NCI-H345 treated with DMSO at 0.1 percent for 48 hours (cell line): ENCODE results near the gene GDA.

Experiments
- DNase-seq: peaks from one replicate; lab custom pipeline; 2025; ENCODE audit not compliant: unreplicated experiment; lab: John Stamatoyannopoulos, UW

Gene GDA

DNA sequence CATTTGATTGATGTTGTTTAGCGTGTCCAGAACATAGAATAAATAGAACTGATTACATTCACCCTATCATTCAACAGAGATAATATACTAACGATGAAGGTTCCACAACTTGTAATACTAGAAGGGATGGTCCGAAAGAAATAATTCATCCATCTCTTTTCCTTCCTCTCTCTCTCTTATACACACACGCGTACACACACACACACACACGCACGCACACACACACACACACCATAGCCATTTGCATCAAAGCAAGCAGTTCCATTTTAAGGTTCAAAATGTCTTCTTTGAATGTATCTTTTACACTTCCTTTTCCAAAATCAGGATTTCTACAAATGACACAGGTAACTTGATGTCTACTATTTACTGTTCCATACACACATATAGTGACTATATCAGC lies 887 bp downstream of the GDA start:
- no peak for DNase-seq

DNA sequence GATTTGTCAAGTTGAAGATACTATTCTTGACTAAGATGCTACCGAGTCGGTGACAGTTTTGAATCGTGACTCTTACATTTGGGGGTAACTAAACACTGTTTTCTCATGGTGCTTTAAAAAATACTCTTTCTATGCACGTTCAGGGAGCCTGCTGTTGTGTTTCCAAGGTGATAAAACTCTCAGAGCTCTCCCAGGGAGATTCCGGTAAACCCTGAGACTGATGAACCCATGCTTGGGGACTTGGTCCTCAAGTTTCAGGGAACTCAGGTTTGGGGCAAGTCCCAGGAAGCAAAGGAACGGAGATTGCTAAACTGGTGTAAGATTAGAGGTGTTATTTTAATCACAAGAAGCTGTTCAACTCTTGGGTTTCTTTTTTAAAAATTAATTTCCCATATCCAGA lies 1.4 kb downstream of the GDA start:
- DNase-seq = no peak

- no peak for DNase-seq
These were observed 1.9 kb downstream of the GDA start for GRCh38 chr9:72151104-72151503.

DNA sequence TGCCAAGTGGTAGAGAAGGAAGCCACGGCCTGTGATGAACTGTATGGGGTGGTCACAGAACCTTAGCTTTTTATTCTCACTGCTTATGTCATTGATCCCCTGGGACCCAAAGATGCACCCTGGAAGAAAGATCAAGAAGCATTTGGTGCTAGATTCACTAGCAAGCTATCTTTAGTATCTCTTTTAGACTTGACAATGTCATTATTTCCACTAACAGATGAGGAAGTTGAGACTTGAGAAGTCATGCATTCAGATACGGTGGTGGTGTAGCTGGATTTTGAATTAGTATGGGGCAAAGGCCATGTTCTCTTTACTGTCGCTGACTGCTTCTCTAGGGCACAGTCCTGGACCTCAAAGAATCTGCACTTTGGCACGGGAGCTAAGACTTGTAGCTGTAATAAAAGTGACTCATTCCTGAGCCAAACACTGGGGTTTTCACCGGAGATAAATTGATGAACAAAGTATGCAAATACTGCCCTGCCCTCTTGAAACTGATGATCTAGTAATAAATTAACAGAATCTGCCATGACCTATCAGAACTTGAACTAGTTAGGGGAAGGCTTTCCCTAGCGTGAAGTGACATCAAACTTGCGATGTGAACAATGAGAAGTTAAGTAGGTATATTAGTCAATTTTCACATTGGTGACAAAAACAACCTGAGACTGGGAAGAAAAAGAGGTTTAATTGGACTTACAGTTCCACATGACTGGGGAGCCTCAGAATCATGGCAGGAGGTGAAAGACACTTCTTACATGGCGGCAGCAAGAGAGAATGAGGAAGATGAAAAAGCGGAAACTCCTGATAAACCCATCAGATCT lies 5.4 kb downstream of the GDA start:
- no peak for DNase-seq

GRCh38 chr9:72155301-72155700 lies 6.1 kb downstream of the GDA start:
- DNase-seq = no peak

GRCh38 chr9:72156586-72156985 lies 7.3 kb downstream of the GDA start:
- no peak for DNase-seq

DNA sequence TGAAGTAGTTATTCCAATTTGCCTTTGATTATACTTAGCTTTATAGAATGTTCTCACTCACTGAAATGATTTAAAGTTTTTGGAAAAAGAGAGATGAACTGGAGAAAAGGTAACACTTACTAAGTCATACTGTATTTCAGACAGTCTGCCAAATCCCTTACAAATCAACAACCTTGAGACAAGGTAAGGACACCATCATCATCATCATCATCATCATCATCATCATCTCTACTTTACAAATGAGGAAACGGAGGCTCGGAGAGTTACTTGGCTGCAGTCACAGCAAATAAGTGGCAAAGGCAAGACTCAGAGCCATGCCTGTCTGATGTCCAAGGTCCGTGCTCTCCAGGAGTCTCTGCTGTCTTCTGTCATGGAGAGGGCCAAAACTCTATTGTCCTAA lies 9.4 kb downstream of the GDA start:
- no peak for DNase-seq

DNA sequence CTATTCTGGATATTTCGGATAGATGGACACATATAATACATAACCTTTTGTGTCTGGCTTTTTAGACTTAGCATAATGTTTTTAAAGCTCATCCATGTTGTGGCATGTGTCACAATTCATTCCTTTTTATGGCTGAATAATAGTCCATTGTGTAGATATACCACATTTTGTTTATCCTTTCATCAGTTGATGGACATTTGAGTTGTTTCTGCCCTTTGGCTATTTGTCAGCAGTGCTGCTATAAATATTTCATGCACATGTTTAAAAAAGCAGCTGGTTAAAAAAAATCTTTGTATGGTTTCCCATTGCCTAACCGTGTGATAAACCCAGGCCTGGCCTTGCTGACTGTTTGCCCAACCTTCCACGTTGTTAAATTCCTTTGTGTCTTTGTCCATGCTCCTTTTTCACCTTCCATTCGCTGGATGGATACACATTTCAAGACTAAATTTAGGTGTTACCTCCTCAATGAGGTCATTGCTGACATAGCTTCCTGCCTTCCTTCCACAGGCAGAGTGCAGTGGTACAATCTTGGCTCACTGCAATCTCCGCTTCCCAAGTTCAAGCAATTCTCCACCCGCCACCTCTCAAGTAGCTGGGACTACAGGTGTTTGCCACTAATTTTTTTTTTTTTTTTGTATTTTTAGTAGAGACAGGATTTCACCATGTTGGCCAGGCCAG lies 11.3 kb downstream of the GDA start:
- no peak for DNase-seq

- no peak for DNase-seq
These were observed 16.1 kb downstream of the GDA start for GRCh38 chr9:72165326-72165725.

DNA sequence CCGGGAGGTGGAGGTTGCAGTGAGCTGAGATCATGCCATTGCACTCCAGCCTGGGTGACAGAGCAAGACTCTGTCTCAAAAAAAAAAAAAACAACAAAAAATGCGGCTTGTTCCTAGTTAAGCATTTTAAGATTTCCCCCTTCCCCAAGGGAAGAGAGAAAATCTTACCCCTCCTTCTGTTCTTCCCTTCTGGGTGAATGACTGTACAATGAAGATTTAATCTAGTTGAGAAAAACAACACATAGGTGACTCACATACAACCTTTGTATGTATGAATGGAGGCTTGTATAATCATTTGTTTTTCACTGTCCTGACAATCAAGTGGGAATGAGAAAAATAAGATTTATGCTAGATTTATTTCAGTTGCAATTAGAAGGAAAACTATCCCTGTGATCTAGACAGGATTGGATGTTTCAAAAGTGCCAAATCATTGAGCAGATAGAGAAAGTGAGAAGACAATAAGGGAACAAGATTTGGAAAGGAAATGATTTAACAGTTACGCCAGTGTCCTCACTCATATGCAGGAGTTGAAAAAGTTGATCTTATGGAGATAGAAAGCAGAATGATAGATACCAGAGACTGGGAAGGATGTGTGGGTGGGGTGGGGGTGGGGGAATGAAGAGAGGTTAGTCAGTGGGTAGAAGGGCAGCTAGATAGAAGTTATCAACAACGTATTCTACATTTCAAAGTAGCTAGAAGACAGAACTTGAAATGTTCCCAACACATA lies 16.7 kb downstream of the GDA start:
- DNase-seq = no peak

- no peak for DNase-seq
These were observed 18.8 kb downstream of the GDA start for GRCh38 chr9:72168075-72168474.

DNA sequence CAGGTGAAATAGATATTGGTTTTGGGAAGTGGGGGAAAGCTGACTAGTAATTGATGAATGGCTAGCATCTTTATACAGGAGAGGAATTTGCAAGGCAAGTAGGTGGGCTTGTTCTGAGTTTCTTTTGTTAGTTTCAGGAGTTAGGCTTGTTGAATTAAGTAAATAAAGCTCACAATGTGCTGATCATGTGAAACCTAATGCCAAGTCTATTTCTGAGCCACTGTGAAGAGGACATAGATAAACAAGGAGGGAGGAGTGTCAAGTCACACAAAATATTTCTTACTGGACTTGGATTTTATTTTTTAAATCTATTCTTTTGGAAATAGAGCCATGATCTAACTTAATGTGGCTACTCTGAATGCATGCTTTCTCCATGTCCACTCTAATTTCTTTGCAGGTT lies 19.9 kb downstream of the GDA start:
- DNase-seq = no peak

GRCh38 chr9:72173080-72173479 lies 23.8 kb downstream of the GDA start:
- no peak for DNase-seq

- DNase-seq = no peak
These were observed 36.3 kb downstream of the GDA start for GRCh38 chr9:72185561-72185960.

DNA sequence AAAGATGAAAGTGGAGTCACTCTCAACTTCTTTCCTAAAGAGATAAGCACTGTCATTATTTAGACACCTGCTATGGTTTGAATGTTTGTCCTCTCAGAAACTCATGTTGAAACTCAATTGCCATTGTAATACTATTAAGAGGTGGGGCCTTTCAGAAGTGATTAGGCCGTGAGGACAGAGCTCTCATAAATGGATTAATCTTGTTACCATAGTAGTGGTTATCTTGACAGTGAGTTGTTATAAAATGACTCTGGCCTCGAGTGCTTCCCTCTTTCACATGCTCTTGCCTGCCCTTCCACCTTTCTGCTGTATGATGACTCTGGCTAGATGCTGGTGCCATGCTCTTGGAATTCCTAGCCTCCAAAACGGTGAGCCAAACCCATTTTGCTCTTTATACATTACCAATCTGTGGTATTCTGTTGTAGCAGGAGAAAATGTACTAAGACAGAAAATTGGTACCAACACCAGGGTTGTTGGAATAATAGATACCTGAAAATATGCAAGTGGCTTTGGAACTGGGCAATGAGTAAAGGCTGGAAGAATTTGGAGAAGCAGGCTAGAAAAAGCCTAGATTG lies 38.0 kb downstream of the GDA start:
- no peak for DNase-seq

DNA sequence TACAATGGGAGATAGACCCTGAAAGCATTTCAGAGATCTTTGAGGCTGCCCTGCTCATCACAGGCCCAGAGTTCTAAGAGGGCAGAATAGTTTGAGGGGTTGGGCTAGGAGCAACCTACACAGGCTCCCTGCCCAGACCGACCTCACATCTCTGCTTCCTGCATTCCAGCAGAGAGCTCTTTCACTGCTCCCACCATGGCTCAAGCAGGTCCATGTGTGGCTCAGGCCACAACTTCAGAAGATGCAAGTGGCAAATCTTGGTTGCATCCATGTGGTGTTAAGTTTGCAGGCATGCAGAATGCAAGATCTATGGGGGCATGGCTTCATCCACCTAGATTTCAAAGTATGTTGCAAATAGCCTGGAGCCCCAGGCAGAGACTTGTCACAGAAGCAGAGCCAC lies 39.0 kb downstream of the GDA start:
- no peak for DNase-seq

DNA sequence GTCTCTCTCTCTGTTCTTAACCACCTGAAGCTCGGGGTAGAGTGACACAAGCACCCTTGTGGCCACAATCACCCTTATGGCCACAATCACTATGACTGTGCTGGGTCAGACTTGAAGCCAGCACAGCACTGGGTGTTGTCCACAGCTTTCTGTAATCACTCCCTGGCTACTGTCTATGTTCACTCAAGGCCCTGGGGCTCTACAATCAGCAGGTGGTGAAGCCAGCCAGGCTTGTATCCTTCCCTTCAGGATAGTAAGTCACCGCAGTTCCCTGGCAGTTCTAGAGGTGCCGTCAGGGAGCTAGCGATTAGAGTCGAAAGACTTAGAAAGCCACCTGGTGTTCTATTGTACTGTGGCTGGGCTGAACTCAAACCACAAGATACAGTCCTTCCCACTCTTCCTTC lies 44.2 kb downstream of the GDA start:
- no peak for DNase-seq

DNA sequence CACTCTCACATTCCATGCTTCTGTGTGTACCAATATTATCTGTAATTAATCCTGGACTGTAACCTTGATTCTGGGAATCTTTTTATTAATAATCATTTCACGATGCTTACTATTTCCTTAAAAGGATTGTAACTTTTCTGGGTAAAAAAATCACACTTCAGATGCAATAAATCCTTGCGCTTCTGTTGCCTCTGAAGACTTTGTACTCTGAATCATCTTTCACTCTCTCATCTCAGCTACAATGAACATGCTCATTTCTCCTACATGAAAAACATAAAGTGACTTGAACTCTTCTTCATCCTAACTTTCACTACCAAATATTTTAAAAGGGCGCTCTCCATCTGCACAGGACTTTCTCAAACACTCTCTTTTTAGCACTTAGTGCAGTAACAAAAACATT lies 50.0 kb downstream of the GDA start:
- DNase-seq = no peak

DNA sequence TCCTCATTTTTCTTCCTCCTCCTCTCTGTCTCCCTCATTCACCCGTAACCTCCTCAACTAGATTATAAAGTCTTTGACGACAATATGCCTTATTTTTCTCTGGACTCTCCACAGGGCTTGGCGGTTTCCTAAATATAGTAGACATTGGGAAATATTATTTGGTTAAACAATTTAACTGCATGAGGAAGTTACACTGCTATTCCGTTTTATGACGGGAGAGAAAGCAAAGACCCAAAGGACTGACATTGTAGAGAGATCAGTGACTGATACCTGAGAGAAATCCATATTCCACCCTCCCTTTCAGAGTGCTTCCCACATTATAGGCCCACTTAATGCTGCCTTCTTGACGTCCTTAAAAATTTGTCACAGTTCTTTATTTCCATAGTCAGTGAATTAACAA lies 51.2 kb downstream of the GDA start:
- no peak for DNase-seq

DNA sequence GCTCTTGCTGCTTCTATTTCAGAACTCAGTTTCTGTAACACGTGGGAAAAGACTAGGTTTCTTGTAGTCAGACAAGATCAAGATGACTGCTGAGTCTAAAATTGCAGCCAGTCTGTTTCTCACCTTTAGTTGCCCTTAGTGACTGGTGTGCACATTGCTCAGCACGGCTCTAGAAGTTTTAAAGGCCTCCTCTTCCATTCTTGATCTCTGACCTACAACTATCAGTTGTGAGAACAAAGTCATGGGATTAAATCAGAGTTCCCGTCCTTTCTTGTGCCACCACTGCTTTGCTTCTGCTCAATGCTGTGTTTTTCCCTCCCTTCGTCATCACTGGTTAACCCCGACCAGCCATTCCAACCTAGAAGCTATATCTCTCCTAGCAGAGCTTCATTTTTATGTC lies 52.8 kb downstream of the GDA start:
- no peak for DNase-seq

DNA sequence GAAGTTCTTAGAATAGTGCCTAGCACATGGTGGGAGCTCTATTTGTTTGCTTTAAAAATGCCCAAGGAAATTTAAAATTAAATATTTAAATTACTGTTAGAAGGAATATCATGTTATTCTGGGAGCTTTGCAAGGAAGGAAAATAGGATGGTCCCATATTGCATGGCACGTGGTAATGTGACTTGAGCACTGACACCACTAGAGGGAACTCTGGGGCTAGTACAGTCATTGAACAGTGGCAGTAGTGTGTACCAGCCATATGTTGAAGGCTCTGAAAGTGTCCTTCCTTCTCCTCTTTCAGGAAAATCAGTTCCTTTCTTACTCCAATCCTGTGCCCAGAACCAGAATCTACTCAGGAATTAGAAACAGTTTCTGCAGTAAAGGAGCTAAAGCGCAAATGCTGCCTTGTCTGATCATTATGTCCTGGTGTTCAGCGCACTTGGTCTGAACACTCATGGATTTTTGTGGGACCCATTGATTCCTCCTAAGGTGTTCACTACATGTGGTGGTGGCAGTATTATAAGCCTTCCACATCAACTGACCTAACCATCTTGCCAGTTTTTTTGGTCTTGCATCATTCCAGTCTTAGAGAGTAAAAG lies 54.1 kb downstream of the GDA start:
- no peak for DNase-seq
